ENCODE results near the gene POLR2F. TPM values are rescaled to one million over a fixed set of nuclear protein-coding genes. Genes with fewer than 3 reads are reported as not detected.

Gene POLR2F
- polyA plus RNA-seq, 1 donor (not counting 4 experiments of a cell fraction or from before 2014, with no cell fraction given) = 119 TPM

DNA sequence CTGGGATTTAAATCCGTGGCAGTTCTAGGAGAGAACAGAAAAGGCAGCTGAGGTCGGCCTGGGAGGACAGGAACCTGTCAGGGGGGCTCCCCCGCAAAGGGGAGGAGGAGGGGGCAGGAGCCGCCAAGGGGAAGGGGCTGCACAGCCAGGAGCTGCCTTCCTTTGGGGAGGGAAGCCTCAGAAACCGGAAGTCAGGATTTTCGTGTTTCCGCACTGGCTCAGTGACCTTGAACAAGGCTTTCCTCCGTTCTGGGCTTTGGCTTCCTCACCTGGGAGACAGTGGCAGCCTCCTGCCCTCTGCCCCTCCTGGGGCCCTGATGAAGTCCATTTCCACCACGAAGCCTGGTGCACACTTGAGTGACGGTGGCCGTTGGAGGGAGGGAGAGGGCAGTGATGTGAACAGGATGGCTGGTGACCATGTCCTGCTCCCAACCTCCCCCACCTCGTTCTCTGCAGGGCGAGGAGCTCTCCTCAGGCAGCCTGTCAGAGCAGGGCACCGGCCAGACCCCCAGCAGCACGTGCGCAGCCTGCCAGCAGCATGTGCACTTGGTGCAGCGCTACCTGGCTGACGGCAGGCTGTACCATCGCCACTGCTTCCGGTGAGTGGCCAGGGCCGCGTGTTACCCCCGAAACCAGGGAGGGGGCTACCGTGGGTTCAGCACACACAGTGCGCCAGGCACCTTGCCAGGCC lies 34.8 kb upstream of the POLR2F start:
- Histone ChIP-seq H3K4me1 (ENCODE audit: control insufficient read depth, extremely low read depth, insufficient read depth, low read length) (no peaks in the 10 kb centered on the region), H3K27ac (ENCODE audit: control insufficient read depth, insufficient read depth, low read length) (no peak overlapping the region), H3K79me2 (ENCODE audit: control insufficient read depth, insufficient read depth, low read length) (peaks cover 59% of the 10 kb centered on the region), H3K9me1 (ENCODE audit: control insufficient read depth, extremely low read depth, insufficient read depth, low read length) (no peaks in the 10 kb centered on the region), H4K20me1 (ENCODE audit: control insufficient read depth, extremely low read depth, insufficient read depth, low read length) (peaks cover 5% of the 10 kb centered on the region), H3K4me2 (ENCODE audit: control insufficient read depth, extremely low read depth, insufficient read depth, low read depth, low read length) (no peak overlapping the region), H3K4me3 (ENCODE audit: control insufficient read depth in 2 of 3, extremely low read depth in 1 of 3, insufficient read depth in 2 of 3, low read depth in 1 of 3, low read length in 3 of 3) (no peak overlapping the region), H3K9ac (ENCODE audit: control insufficient read depth, extremely low read depth, insufficient read depth, low read length) (no peak overlapping the region), H2AFZ (ENCODE audit: control insufficient read depth, low read length) (no peak overlapping the region), H3K36me3 (ENCODE audit: control insufficient read depth in 2 of 2, extremely low read depth in 1 of 2, insufficient read depth in 2 of 2, low read length in 2 of 2) (peaks cover 53 to 61% of the 10 kb centered on the region in 2 experiments), H3K27me3 (ENCODE audit: control insufficient read depth, extremely low read depth, insufficient read depth, low read length) (no peaks in the 10 kb centered on the region), H3K9me3 (ENCODE audit: control insufficient read depth, low read depth, low read length) (no peaks in the 10 kb centered on the region)
- no peak for FAIRE-seq
- TF ChIP-seq CTCF (optimal IDR thresholded peaks at IDR 0.05 in 1 of 3, IDR thresholded peaks at IDR 0.05 in 1 of 3, conservative IDR thresholded peaks at IDR 0.05 in 1 of 3; ENCODE audit: extremely low read depth in 1 of 3, insufficient read depth in 2 of 3, low read length in 3 of 3) (no peak), EZH2 (IDR thresholded peaks at IDR 0.05; ENCODE audit: low read length) (no peak)
- dilution Hi-C loops (cut with MboI; ENCODE audit: extremely low pct_ligation_motif_present, low sequenced_read_pairs) = no loop called here
- no peak for DNase-seq (ENCODE audit: low read depth, low spot score)

- Histone ChIP-seq H3K4me1 (ENCODE audit: control insufficient read depth, extremely low read depth, insufficient read depth, low read length) (no peaks in the 10 kb centered on the region), H4K20me1 (ENCODE audit: control insufficient read depth, extremely low read depth, insufficient read depth, low read length) (peaks cover 15% of the 10 kb centered on the region), H2AFZ (ENCODE audit: control insufficient read depth, low read length) (no peak overlapping the region), H3K9ac (ENCODE audit: control insufficient read depth, extremely low read depth, insufficient read depth, low read length) (no peak overlapping the region), H3K4me3 (ENCODE audit: control insufficient read depth in 2 of 3, extremely low read depth in 1 of 3, insufficient read depth in 2 of 3, low read depth in 1 of 3, low read length in 3 of 3) (no peak overlapping the region), H3K36me3 (ENCODE audit: control insufficient read depth in 2 of 2, extremely low read depth in 1 of 2, insufficient read depth in 2 of 2, low read length in 2 of 2) (peaks cover 60 to 71% of the 10 kb centered on the region in 2 experiments), H3K27me3 (ENCODE audit: control insufficient read depth, extremely low read depth, insufficient read depth, low read length) (no peaks in the 10 kb centered on the region), H3K4me2 (ENCODE audit: control insufficient read depth, extremely low read depth, insufficient read depth, low read depth, low read length) (no peak overlapping the region), H3K79me2 (ENCODE audit: control insufficient read depth, insufficient read depth, low read length) (peaks cover 66% of the 10 kb centered on the region), H3K9me1 (ENCODE audit: control insufficient read depth, extremely low read depth, insufficient read depth, low read length) (no peaks in the 10 kb centered on the region), H3K9me3 (ENCODE audit: control insufficient read depth, low read depth, low read length) (no peaks in the 10 kb centered on the region), H3K27ac (ENCODE audit: control insufficient read depth, insufficient read depth, low read length) (no peak overlapping the region)
- DNase-seq (ENCODE audit: low read depth, low spot score) (no peak), FAIRE-seq (no peak)
- dilution Hi-C loops (cut with MboI; ENCODE audit: extremely low pct_ligation_motif_present, low sequenced_read_pairs) = no loop called here
- TF ChIP-seq CTCF (optimal IDR thresholded peaks at IDR 0.05 in 1 of 3, IDR thresholded peaks at IDR 0.05 in 1 of 3, conservative IDR thresholded peaks at IDR 0.05 in 1 of 3; ENCODE audit: extremely low read depth in 1 of 3, insufficient read depth in 2 of 3, low read length in 3 of 3) (no peak), EZH2 (IDR thresholded peaks at IDR 0.05; ENCODE audit: low read length) (no peak)
These were observed 33.4 kb upstream of the POLR2F start for GRCh38 chr22:37920126-37920525.

All from keratinocyte (primary cell).